ENCODE data around the gene OSM.

GRCh38 chr22:30306627-30307011, 40.0 kb upstream of the OSM start:
- TF ChIP-seq, protein P1, sequence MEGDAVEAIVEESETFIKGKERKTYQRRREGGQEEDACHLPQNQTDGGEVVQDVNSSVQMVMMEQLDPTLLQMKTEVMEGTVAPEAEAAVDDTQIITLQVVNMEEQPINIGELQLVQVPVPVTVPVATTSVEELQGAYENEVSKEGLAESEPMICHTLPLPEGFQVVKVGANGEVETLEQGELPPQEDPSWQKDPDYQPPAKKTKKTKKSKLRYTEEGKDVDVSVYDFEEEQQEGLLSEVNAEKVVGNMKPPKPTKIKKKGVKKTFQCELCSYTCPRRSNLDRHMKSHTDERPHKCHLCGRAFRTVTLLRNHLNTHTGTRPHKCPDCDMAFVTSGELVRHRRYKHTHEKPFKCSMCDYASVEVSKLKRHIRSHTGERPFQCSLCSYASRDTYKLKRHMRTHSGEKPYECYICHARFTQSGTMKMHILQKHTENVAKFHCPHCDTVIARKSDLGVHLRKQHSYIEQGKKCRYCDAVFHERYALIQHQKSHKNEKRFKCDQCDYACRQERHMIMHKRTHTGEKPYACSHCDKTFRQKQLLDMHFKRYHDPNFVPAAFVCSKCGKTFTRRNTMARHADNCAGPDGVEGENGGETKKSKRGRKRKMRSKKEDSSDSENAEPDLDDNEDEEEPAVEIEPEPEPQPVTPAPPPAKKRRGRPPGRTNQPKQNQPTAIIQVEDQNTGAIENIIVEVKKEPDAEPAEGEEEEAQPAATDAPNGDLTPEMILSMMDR (IDR thresholded peaks at IDR 0.05), result no peak
- no peak for TF ChIP-seq POLR2A (IDR thresholded peaks at IDR 0.05)

Data from gastroesophageal sphincter (tissue), 3 donors.